ENCODE data around the gene OR4K1.

OR4K1 gene

DNA sequence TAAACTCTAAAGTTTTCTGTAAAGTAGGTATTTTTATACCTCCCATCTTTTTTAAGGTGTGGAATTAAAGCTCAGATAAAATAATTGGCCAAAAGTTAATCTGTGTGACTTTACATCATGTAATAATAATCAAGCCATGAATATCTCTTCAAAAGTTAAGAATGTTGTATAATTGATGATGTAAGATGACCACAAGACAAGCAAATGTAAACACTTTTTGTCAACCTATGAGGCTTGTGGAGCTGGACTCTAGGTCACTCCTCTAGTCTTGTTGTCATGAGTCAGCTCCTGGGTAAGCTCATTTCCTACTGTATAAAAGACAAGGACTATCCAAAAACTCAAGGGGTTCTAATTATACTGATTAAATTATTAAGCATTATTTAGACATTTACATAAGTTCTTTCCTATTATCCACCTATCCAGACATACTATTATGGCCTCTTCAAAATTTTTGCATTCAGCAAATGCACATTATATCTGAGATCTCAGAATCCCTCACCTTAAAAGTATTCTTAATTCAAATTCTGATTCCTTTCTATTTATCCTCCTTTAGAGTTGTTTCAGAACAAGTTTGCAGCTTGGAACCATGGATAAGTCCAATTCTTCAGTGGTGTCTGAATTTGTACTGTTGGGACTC lies 10.6 kb upstream of the OR4K1 start, which contains the start of gene OR4K5:
Gene OR4K5, plus strand, starts transcription at position 587 of the 637 bp plus-strand sequence. Its CDS starts 0 bp downstream, at position 587.
- TF ChIP-seq, protein P1, sequence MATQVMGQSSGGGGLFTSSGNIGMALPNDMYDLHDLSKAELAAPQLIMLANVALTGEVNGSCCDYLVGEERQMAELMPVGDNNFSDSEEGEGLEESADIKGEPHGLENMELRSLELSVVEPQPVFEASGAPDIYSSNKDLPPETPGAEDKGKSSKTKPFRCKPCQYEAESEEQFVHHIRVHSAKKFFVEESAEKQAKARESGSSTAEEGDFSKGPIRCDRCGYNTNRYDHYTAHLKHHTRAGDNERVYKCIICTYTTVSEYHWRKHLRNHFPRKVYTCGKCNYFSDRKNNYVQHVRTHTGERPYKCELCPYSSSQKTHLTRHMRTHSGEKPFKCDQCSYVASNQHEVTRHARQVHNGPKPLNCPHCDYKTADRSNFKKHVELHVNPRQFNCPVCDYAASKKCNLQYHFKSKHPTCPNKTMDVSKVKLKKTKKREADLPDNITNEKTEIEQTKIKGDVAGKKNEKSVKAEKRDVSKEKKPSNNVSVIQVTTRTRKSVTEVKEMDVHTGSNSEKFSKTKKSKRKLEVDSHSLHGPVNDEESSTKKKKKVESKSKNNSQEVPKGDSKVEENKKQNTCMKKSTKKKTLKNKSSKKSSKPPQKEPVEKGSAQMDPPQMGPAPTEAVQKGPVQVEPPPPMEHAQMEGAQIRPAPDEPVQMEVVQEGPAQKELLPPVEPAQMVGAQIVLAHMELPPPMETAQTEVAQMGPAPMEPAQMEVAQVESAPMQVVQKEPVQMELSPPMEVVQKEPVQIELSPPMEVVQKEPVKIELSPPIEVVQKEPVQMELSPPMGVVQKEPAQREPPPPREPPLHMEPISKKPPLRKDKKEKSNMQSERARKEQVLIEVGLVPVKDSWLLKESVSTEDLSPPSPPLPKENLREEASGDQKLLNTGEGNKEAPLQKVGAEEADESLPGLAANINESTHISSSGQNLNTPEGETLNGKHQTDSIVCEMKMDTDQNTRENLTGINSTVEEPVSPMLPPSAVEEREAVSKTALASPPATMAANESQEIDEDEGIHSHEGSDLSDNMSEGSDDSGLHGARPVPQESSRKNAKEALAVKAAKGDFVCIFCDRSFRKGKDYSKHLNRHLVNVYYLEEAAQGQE (IDR thresholded peaks at IDR 0.05; ENCODE audit: insufficient read depth in 1 of 2, low read depth in 2 of 2, low read length in 2 of 2) = no peak
- TF ChIP-seq POLR2AphosphoS5 (IDR thresholded peaks at IDR 0.05; ENCODE audit: low read depth, low read length) (no peak), FOXP2 (optimal IDR thresholded peaks at IDR 0.05; ENCODE audit: borderline replicate concordance, extremely low read depth, extremely low read length, insufficient read depth) (no peak), TAF1 (IDR thresholded peaks at IDR 0.05; ENCODE audit: borderline replicate concordance, insufficient read depth, low read length) (no peak), SIN3A (IDR thresholded peaks at IDR 0.05; ENCODE audit: borderline replicate concordance, insufficient read depth, low read length) (no peak)

- TF ChIP-seq TAF1 (IDR thresholded peaks at IDR 0.05; ENCODE audit: borderline replicate concordance, insufficient read depth, low read length) = no peak
- TF ChIP-seq, protein P1 (IDR thresholded peaks at IDR 0.05; ENCODE audit: insufficient read depth in 1 of 2, low read depth in 2 of 2, low read length in 2 of 2) = no peak
- TF ChIP-seq POLR2AphosphoS5 (IDR thresholded peaks at IDR 0.05; ENCODE audit: low read depth, low read length) = no peak
- no peak for TF ChIP-seq SIN3A (IDR thresholded peaks at IDR 0.05; ENCODE audit: borderline replicate concordance, insufficient read depth, low read length)
- TF ChIP-seq FOXP2 (optimal IDR thresholded peaks at IDR 0.05; ENCODE audit: borderline replicate concordance, extremely low read depth, extremely low read length, insufficient read depth) = no peak
Measured at GRCh38 chr14:19941668-19942067, 11.0 kb downstream of the OR4K1 start.

GRCh38 chr14:19947413-19948090 lies 16.8 kb downstream of the OR4K1 start:
- TF ChIP-seq TAF1 (IDR thresholded peaks at IDR 0.05; ENCODE audit: borderline replicate concordance, insufficient read depth, low read length) = no peak
- TF ChIP-seq SIN3A (IDR thresholded peaks at IDR 0.05; ENCODE audit: borderline replicate concordance, insufficient read depth, low read length) = no peak
- TF ChIP-seq POLR2AphosphoS5 (IDR thresholded peaks at IDR 0.05; ENCODE audit: low read depth, low read length) = no peak
- no peak for TF ChIP-seq FOXP2 (optimal IDR thresholded peaks at IDR 0.05; ENCODE audit: borderline replicate concordance, extremely low read depth, extremely low read length, insufficient read depth)
- TF ChIP-seq, protein P1 (IDR thresholded peaks at IDR 0.05; ENCODE audit: insufficient read depth in 1 of 2, low read depth in 2 of 2, low read length in 2 of 2) = no peak

DNA sequence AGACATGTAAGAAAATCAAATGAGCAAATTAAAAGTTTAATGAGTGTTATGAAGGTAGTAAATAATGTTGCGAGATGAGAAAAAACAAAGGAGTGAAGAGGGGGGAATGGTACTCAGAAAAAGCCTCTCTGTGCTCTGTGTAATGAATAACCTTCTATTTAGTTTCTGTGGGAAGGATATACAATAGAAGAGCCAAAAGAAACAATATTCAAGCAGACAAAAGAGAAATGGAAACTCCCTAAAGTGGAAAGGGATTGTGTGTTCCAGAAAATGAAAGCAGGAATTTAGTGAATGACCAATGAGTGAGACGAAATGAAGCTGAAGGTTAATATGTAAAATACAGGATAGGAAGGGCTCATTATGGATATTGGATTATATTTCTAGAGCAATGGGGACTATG lies 18.5 kb downstream of the OR4K1 start:
- TF ChIP-seq, protein P1 (IDR thresholded peaks at IDR 0.05; ENCODE audit: insufficient read depth in 1 of 2, low read depth in 2 of 2, low read length in 2 of 2) = no peak
- TF ChIP-seq TAF1 (IDR thresholded peaks at IDR 0.05; ENCODE audit: borderline replicate concordance, insufficient read depth, low read length) (no peak), FOXP2 (optimal IDR thresholded peaks at IDR 0.05; ENCODE audit: borderline replicate concordance, extremely low read depth, extremely low read length, insufficient read depth) (no peak), SIN3A (IDR thresholded peaks at IDR 0.05; ENCODE audit: borderline replicate concordance, insufficient read depth, low read length) (no peak), POLR2AphosphoS5 (IDR thresholded peaks at IDR 0.05; ENCODE audit: low read depth, low read length) (no peak)
